Keratinocyte (primary cell): Measurements from ENCODE around the gene MTPN.

ENCODE experiments used
- EZH2 ChIP-seq: IDR thresholded peaks from one replicate; pipeline ENCODE4 v1.6.1; 2012; ENCODE audit warnings: inconsistent platforms, mild to moderate bottlenecking, low read length, moderate library complexity
- TF ChIP-seq, protein P1 (sequence below), 3 experiments: IDR thresholded peaks in 1 of 3; conservative IDR thresholded peaks in 1 of 3; optimal IDR thresholded peaks in 1 of 3; 2 replicates in 2 of 3; 3 replicates in 1 of 3; pipeline versions ENCODE3 to v1.5.1; 2011; ENCODE audit warnings: low read length in 3 of 3, mild to moderate bottlenecking in 3 of 3, moderate library complexity in 2 of 3, control low read depth in 1 of 3, inconsistent platforms in 1 of 3; ENCODE audit not compliant: insufficient read depth in 2 of 3; ENCODE audit errors: extremely low read depth in 1 of 3

GRCh38 chr7:135966341-135967043 lies 10.7 kb downstream of the MTPN start:
- TF ChIP-seq, protein P1, sequence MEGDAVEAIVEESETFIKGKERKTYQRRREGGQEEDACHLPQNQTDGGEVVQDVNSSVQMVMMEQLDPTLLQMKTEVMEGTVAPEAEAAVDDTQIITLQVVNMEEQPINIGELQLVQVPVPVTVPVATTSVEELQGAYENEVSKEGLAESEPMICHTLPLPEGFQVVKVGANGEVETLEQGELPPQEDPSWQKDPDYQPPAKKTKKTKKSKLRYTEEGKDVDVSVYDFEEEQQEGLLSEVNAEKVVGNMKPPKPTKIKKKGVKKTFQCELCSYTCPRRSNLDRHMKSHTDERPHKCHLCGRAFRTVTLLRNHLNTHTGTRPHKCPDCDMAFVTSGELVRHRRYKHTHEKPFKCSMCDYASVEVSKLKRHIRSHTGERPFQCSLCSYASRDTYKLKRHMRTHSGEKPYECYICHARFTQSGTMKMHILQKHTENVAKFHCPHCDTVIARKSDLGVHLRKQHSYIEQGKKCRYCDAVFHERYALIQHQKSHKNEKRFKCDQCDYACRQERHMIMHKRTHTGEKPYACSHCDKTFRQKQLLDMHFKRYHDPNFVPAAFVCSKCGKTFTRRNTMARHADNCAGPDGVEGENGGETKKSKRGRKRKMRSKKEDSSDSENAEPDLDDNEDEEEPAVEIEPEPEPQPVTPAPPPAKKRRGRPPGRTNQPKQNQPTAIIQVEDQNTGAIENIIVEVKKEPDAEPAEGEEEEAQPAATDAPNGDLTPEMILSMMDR (optimal IDR thresholded peaks at IDR 0.05 in 1 of 3, IDR thresholded peaks at IDR 0.05 in 1 of 3, conservative IDR thresholded peaks at IDR 0.05 in 1 of 3; ENCODE audit: extremely low read depth in 1 of 3, insufficient read depth in 2 of 3, low read length in 3 of 3), result no peak
- no peak for TF ChIP-seq EZH2
